PFSK-1 (cell line): ENCODE measurements around the gene TENM3.

Source experiments
- FOXP2 ChIP-seq: optimal IDR thresholded peaks from 2 replicates; pipeline ENCODE3; 2011; ENCODE audit warnings: borderline replicate concordance, control low read depth, inconsistent platforms; ENCODE audit not compliant: insufficient read depth; ENCODE audit errors: extremely low read length, extremely low read depth
- POLR2AphosphoS5 ChIP-seq: IDR thresholded peaks from 2 replicates; pipeline ENCODE4 v1.6.1; 2012; ENCODE audit warnings: low read depth, mild to moderate bottlenecking, control low read depth, low read length, moderate library complexity
- SIN3A ChIP-seq: IDR thresholded peaks from 2 replicates; pipeline ENCODE4 v1.6.1; 2012; ENCODE audit warnings: mild to moderate bottlenecking, low read length, moderate library complexity, borderline replicate concordance; ENCODE audit not compliant: insufficient read depth
- TAF1 ChIP-seq: IDR thresholded peaks from 2 replicates; pipeline ENCODE4 v1.6.1; 2012; ENCODE audit warnings: low read length, control low read depth, borderline replicate concordance; ENCODE audit not compliant: insufficient read depth
- TF ChIP-seq, protein P1 (sequence below), 2 experiments: IDR thresholded peaks; 2 replicates each; pipeline versions ENCODE4 v1.6.1 to v1.8.0; 2011 to 2012; ENCODE audit warnings: low read depth in 2 of 2, low read length in 2 of 2, control low read depth in 1 of 2, inconsistent platforms in 1 of 2, mild to moderate bottlenecking in 1 of 2, moderate library complexity in 1 of 2; ENCODE audit not compliant: insufficient read depth in 1 of 2

Gene TENM3

DNA sequence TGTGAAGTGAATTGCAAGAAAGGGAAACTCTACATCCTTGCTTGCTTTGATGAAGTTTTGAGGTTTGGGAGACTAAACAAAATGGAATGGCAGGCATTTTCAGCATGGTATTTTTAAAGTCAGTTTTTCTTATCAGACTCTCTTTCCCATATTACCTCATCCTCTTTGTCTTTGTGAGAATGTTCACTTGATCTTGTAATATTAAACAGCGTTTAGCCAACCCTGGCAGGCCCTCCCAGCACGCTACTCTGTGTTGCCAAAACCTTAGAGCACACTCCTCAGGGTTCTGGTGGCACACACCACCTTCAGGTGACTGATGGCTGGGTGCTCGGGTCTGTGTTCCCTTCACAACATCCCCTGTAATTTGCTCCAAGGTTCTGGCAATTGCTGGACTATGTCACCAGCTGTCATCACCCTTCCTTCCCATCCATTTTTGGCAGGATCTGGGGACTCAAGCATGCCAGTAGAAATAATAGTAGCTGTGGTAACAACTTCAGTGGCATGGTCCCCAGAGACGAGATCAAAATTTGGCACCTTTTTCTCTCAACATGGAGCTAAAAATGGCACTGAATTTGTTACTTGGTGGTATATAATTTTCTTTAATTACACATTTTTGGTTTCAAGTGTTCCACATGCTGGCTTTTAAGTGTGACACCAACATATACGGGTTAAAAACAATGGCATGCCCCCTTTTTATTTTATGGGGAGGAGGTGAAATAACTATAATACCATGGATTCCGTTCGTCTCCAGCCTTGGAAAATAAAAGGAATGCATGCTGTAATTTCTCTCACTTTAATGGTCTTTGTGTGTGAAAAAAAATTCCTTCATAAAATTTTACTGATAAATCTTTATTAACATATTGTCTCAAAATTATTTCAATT is 400.8 kb downstream of the TENM3 start:
- TF ChIP-seq, protein P1, sequence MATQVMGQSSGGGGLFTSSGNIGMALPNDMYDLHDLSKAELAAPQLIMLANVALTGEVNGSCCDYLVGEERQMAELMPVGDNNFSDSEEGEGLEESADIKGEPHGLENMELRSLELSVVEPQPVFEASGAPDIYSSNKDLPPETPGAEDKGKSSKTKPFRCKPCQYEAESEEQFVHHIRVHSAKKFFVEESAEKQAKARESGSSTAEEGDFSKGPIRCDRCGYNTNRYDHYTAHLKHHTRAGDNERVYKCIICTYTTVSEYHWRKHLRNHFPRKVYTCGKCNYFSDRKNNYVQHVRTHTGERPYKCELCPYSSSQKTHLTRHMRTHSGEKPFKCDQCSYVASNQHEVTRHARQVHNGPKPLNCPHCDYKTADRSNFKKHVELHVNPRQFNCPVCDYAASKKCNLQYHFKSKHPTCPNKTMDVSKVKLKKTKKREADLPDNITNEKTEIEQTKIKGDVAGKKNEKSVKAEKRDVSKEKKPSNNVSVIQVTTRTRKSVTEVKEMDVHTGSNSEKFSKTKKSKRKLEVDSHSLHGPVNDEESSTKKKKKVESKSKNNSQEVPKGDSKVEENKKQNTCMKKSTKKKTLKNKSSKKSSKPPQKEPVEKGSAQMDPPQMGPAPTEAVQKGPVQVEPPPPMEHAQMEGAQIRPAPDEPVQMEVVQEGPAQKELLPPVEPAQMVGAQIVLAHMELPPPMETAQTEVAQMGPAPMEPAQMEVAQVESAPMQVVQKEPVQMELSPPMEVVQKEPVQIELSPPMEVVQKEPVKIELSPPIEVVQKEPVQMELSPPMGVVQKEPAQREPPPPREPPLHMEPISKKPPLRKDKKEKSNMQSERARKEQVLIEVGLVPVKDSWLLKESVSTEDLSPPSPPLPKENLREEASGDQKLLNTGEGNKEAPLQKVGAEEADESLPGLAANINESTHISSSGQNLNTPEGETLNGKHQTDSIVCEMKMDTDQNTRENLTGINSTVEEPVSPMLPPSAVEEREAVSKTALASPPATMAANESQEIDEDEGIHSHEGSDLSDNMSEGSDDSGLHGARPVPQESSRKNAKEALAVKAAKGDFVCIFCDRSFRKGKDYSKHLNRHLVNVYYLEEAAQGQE (IDR thresholded peaks at IDR 0.05; ENCODE audit: insufficient read depth in 1 of 2, low read depth in 2 of 2, low read length in 2 of 2): no peak
- TF ChIP-seq TAF1 (no peak), POLR2AphosphoS5 (no peak), SIN3A (no peak), FOXP2 (no peak)

DNA sequence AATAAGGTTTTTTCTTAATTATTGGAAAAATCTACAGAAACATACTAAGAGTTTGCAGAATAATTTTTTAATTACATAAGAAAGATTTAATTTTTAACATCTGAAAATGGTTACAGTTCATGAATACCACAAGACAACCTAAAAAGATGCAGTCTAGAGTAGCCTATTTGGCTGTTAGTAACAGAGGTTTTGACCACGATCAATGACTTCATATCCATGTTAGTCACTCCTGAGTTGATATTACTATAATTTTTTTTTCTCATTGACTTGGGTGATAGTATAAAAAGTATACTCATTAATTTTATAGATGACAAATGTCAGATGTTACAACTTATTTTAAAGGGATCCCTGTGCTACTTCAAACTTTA is 401.5 kb downstream of the TENM3 start:
- TF ChIP-seq SIN3A: no peak
- no peak for TF ChIP-seq FOXP2
- TF ChIP-seq POLR2AphosphoS5: no peak
- TF ChIP-seq, protein P1 (IDR thresholded peaks at IDR 0.05; ENCODE audit: insufficient read depth in 1 of 2, low read depth in 2 of 2, low read length in 2 of 2): no peak
- TF ChIP-seq TAF1: no peak

DNA sequence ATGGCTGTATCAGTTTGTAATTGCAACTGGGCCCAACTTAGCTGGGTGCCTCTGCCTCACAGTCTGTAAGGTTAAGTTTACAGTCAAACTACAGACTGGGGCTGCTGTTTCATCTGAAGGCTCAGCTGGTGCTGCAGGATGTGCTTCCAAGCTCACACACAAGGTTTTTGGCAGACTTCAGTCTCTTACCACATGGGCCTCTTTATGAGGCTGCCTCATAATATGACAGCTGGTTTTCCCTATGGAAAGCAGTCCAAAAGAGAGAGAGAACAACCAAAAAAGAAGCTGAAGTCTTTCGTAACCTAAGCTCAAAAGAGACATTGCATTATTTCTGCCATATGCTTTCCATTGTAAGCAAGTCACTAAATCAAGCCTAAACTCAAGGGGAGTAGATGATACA is 402.3 kb downstream of the TENM3 start:
- TF ChIP-seq TAF1: no peak
- no peak for TF ChIP-seq SIN3A
- TF ChIP-seq, protein P1 (IDR thresholded peaks at IDR 0.05; ENCODE audit: insufficient read depth in 1 of 2, low read depth in 2 of 2, low read length in 2 of 2): no peak
- no peak for TF ChIP-seq POLR2AphosphoS5
- TF ChIP-seq FOXP2: no peak

DNA sequence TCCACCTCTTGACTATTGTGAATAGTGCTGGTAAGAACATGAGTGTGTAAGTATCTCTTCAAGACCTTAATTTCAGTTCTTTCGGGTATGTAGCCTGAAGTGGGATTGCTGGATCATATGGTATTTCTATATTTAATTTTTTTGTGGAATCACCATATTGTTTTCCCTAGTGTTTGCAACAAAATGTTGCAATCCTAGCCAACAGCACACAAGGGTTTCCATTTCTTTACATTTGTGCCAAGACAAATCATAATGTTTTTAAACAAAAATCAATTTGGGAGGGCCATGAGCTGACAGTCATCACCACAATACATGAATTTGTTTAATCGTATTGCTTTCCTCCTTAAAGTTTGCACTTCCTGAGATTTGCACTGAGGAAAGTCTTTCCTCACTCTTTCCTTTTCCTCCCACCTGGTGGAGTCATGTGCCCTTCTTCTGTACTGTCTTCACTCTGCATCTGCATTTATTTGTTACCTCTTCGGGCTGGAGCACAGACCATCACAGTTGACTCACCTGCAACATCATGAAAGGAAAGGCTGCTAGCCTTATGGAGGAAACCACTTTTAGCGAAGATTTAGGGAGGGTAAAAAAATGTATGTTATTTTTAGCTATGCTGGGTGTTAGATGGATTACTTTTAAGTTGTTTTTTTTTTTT is 404.6 kb downstream of the TENM3 start:
- TF ChIP-seq POLR2AphosphoS5: no peak
- TF ChIP-seq FOXP2: no peak
- no peak for TF ChIP-seq TAF1
- TF ChIP-seq, protein P1 (IDR thresholded peaks at IDR 0.05; ENCODE audit: insufficient read depth in 1 of 2, low read depth in 2 of 2, low read length in 2 of 2): no peak
- no peak for TF ChIP-seq SIN3A
